HG03280 (cell line): ENCODE data around the gene ARHGAP21.
"Not testable (repeated sequence)": the region's sequence is repeated elsewhere in the genome, so short reads cannot be mapped to it uniquely, and the experiment has no call there.

Experiments
- ATAC-seq: cut with Tn5 transposase; IDR thresholded peaks from one replicate; pipeline ENCODE4 v1.9.1; 2021; ENCODE audit warnings: mild to moderate bottlenecking, moderate library complexity; ENCODE audit not compliant: unreplicated experiment

ARHGAP21 gene

GRCh38 chr10:24690961-24691512 lies 32.6 kb downstream of the ARHGAP21 start:
- ATAC-seq = no peak

GRCh38 chr10:24685958-24686540 lies 37.6 kb downstream of the ARHGAP21 start:
- ATAC-seq = no peak

GRCh38 chr10:24683554-24683953 lies 40.1 kb downstream of the ARHGAP21 start:
- ATAC-seq = no peak

- no peak for ATAC-seq
These were observed 42.1 kb downstream of the ARHGAP21 start for GRCh38 chr10:24681572-24682088.

GRCh38 chr10:24680647-24681524 lies 42.8 kb downstream of the ARHGAP21 start:
- no peak for ATAC-seq

- ATAC-seq = no peak
These were observed 44.9 kb downstream of the ARHGAP21 start for GRCh38 chr10:24678757-24679156.

- ATAC-seq = peak; percentile 62
These were observed 48.6 kb downstream of the ARHGAP21 start for GRCh38 chr10:24674892-24675632.

GRCh38 chr10:24670964-24671670 lies 52.6 kb downstream of the ARHGAP21 start:
- ATAC-seq = no peak

- ATAC-seq = no peak
These were observed 54.3 kb downstream of the ARHGAP21 start for GRCh38 chr10:24669285-24669852.

GRCh38 chr10:24668247-24668646 lies 55.4 kb downstream of the ARHGAP21 start:
- ATAC-seq = no peak

GRCh38 chr10:24664991-24665390 lies 58.7 kb downstream of the ARHGAP21 start:
- ATAC-seq = no peak

GRCh38 chr10:24661376-24661775 lies 62.3 kb downstream of the ARHGAP21 start:
- ATAC-seq = no peak

- not testable (repeated sequence) for ATAC-seq
These were observed 65.4 kb downstream of the ARHGAP21 start for GRCh38 chr10:24658319-24658718.

GRCh38 chr10:24656326-24656725 lies 67.4 kb downstream of the ARHGAP21 start:
- not testable (repeated sequence) for ATAC-seq

- peak; percentile 84 for ATAC-seq
These were observed 71.2 kb downstream of the ARHGAP21 start for GRCh38 chr10:24652381-24652957.

GRCh38 chr10:24651923-24652322 lies 71.8 kb downstream of the ARHGAP21 start:
- peak; percentile 11 for ATAC-seq

- ATAC-seq = no peak
These were observed 72.9 kb downstream of the ARHGAP21 start for GRCh38 chr10:24650669-24651391.

GRCh38 chr10:24645784-24646183 lies 77.9 kb downstream of the ARHGAP21 start:
- ATAC-seq = no peak

- ATAC-seq = no peak
These were observed 78.7 kb downstream of the ARHGAP21 start for GRCh38 chr10:24645022-24645421.
